HepG2 (cell line): ENCODE measurements around the gene SELPLG. TPM values are rescaled to one million over a fixed set of nuclear protein-coding genes. Genes with fewer than 3 reads are reported as not detected.

Source experiments
- ATAC-seq: fragments of 200-7000 bp; cut with Tn5 transposase; 3 replicates; pipeline ENCODE4 v1.9.1; 2020; ENCODE audit warnings: mild to moderate bottlenecking, moderate library complexity
- BruUV-seq: library from RNA; stranded (reverse); fragments of 400-500 nt; replicated peaks from 2 replicates; lab custom pipeline; 2021; lab: Mats Ljungman, UMichigan
- CTCF ChIA-PET: fragments of 300-600 bp; formaldehyde crosslinking; extraction: SDS; loops from one replicate; lab custom pipeline; 2021; ENCODE audit warnings: low total read pairs, inconsistent platforms, low intra/inter-chr PET ratio; lab: Yijun Ruan, JAX
- POLR2A ChIA-PET: fragments of 350-600 bp; sonication (Branson Sonifier 250); formaldehyde crosslinking; loops from one replicate; lab custom pipeline; 2020; ENCODE audit warnings: antibody characterized with exemption, inconsistent platforms; lab: Yijun Ruan, JAX
- DNase-seq: peaks from one replicate; pipeline ENCODE4 v3.0.0-alpha.2; 2015; ENCODE audit warnings: low spot score
- FAIRE-seq: peaks from 3 replicates; lab custom pipeline; 2011; peaks lifted over from hg19 to GRCh38; lab: Jason Lieb, UNC
- H2AFZ ChIP-seq: one replicate; pipeline ENCODE4 v1.6.1; 2011; ENCODE audit warnings: low read length, inconsistent platforms
- H3K27ac ChIP-seq: fragments of 300-600 bp; 3 replicates; pipeline ENCODE4 v1.8.0; 2011; ENCODE audit warnings: mixed run types, mild to moderate bottlenecking, mixed read lengths, low read length, inconsistent platforms; ENCODE audit not compliant: insufficient read depth; ENCODE audit errors: extremely low read length
- H3K27me3 ChIP-seq, 2 experiments: fragments of 200-600 bp in 1 of 2; 2 replicates in 1 of 2; 3 replicates in 1 of 2; pipeline versions ENCODE4 v1.6.0 to v1.8.0; 2011; ENCODE audit warnings: low read length in 2 of 2, mild to moderate bottlenecking in 2 of 2, moderate library complexity in 2 of 2, inconsistent platforms in 1 of 2; ENCODE audit not compliant: insufficient read depth in 2 of 2, control insufficient read depth in 1 of 2
- H3K36me3 ChIP-seq, 2 experiments: fragments of 200-600 bp in 1 of 2; replicated peaks in 1 of 2; 2 replicates in 1 of 2; 3 replicates in 1 of 2; pipeline versions ENCODE4 v1.5.1 to v1.8.0; 2011; ENCODE audit warnings: low read length in 2 of 2, inconsistent platforms in 1 of 2; ENCODE audit not compliant: insufficient read depth in 2 of 2, control insufficient read depth in 1 of 2
- H3K4me1 ChIP-seq: 2 replicates; pipeline ENCODE4 v1.5.1; 2012; ENCODE audit warnings: low read length, inconsistent platforms; ENCODE audit not compliant: insufficient read depth
- H3K4me2 ChIP-seq: 2 replicates; pipeline ENCODE4 v1.6.0; 2011; ENCODE audit warnings: low read depth, low read length, inconsistent platforms
- H3K4me3 ChIP-seq, 3 experiments: fragments of 200-600 bp in 1 of 3; sonication (generic), shearing (Covaris generic) in 1 of 3; replicated peaks in 1 of 3; 2 replicates each; pipeline ENCODE4 v1.5.1; 2011 to 2016; ENCODE audit warnings: low read length in 3 of 3, inconsistent platforms in 2 of 3, low read depth in 2 of 3, mild to moderate bottlenecking in 2 of 3, control low read depth in 1 of 3, mixed read lengths in 1 of 3; ENCODE audit not compliant: insufficient read depth in 1 of 3
- H3K79me2 ChIP-seq: one replicate; pipeline ENCODE4 v1.6.1; 2011; ENCODE audit warnings: low read length, inconsistent platforms; ENCODE audit not compliant: insufficient read depth
- H3K9ac ChIP-seq: 2 replicates; pipeline ENCODE4 v1.6.0; 2011; ENCODE audit warnings: mild to moderate bottlenecking, low read depth, low read length, inconsistent platforms; ENCODE audit not compliant: insufficient read depth
- H3K9me3 ChIP-seq: 2 replicates; pipeline ENCODE4 v1.5.1; 2012; ENCODE audit warnings: mild to moderate bottlenecking, low read length
- H4K20me1 ChIP-seq: 2 replicates; pipeline ENCODE4 v1.6.0; 2011; ENCODE audit warnings: inconsistent platforms, mild to moderate bottlenecking, low read length, moderate library complexity; ENCODE audit not compliant: insufficient read depth
- ARNT ChIP-seq: fragments of 450-650 bp; IDR thresholded peaks from 2 replicates; pipeline ENCODE4 v1.6.1; 2017
- HOXA3 ChIP-seq: sonication (generic); formaldehyde crosslinking; IDR thresholded peaks from 2 replicates; pipeline ENCODE4 v1.5.0; 2020; ENCODE audit warnings: missing genetic modification reagents
- NR1H2 ChIP-seq: sonication (generic); formaldehyde crosslinking; IDR thresholded peaks from 2 replicates; pipeline ENCODE4 v1.8.1; 2022; ENCODE audit warnings: low read depth, missing genetic modification reagents, borderline replicate concordance
- SMC3 ChIP-seq: IDR thresholded peaks from 2 replicates; pipeline ENCODE4 v1.6.1; 2011; ENCODE audit warnings: low read length, improper control_type of control experiment
- whole genome bisulfite sequencing: methylation state at CpG from one replicate; pipeline ENCODE4 v1.1.6; 2017; ENCODE audit warnings: low lambda C conversion rate; 5-methylcytosine and 5-hydroxymethylcytosine counted together
- in situ Hi-C: cut with HindIII; loops from 2 replicates; pipeline ENCODE4 v1.10.0; 2017; ENCODE audit warnings: low pct_unique_long_range_greater_than_20kb; ENCODE audit not compliant: extremely low pct_ligation_motif_present
- intact Hi-C: fragments of 100-400 bp; cut with micrococcal nuclease; formaldehyde crosslinking; loops from one replicate; pipeline ENCODE4 v1.10.0; 2022; ENCODE audit not compliant: unreplicated experiment
- polyA plus RNA-seq, 8 experiments: library from polyadenylated mRNA; depleted of rRNA in 3 of 8; stranded (reverse) in 7 of 8; unstranded in 1 of 8; fragments of >200 nt; fragmentation: Illumina TruSeq in 4 of 8; extraction: Trizol in 4 of 8; gene quantifications; 2 replicates each; pipeline versions ENCODE4 v1.2.1 to v1.2.3, GENCODE V29; 2011 to 2016; ENCODE audit warnings: low read depth in 4 of 8, missing spikeins in 1 of 8, mixed read lengths in 1 of 8; ENCODE audit not compliant: insufficient read depth in 1 of 8
- total RNA-seq, 5 experiments: library from RNA; depleted of rRNA; stranded (reverse); fragments of >200 nt; fragmentation: Illumina TruSeq; extraction: Trizol; gene quantifications; 2 replicates each; pipeline ENCODE4 v1.2.3, GENCODE V29; 2016; ENCODE audit warnings: low read depth in 1 of 5
- TF ChIP-seq, protein P1 (sequence below): IDR thresholded peaks from 2 replicates; pipeline ENCODE4 v1.6.1; 2012; ENCODE audit warnings: low read depth, low read length, improper control_type of control experiment
- TF ChIP-seq, protein P2 (sequence below): sonication (generic); formaldehyde crosslinking; IDR thresholded peaks from 2 replicates; pipeline ENCODE4 v1.5.0; 2020; ENCODE audit warnings: missing genetic modification reagents, mild to moderate bottlenecking, borderline replicate concordance

Gene SELPLG
- total and polyA plus RNA-seq, 2 of the 13 experiments (the other 11 are each of a cell fraction or from before 2014, with no cell fraction given) = 0.12 TPM; not detected in 1

DNA sequence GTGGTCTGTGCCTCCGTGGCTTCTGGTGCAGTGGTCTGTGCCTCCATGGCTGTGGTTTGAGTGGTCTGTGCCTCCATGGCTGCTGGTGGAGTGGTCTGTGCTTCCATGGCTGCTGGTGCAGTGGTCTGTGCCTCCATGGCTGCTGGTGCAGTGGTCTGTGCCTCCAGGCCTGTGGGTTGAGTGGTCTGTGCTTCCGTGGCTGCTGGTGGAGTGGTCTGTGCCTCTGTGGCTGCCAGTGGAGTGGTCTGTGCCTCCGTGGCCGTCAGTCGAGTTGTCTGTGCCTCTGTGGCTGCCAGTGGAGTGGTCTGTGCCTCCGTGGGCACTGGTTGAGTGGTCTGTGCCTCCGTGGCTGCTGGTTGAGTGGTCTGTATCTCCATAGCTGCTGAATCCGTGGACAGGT, 10.1 kb downstream of the SELPLG start:
- H3K9ac ChIP-seq = no peak overlapping the region
- ChIA-PET CTCF (no interaction called here), POLR2A (no interaction called here)
- no peak overlapping the region for H3K4me2 ChIP-seq
- ATAC-seq (no peak), DNase-seq (no peak), FAIRE-seq (no peak)
- in situ Hi-C loops (no loop called here), intact Hi-C loops (no loop called here)
- no peak overlapping the region for H3K27ac ChIP-seq
- 30% methylated on average over 2 of the region's 8 CpGs for WGBS
- no peaks in the 10 kb centered on the region for H3K79me2 ChIP-seq
- H3K27me3 ChIP-seq = peaks cover 0 to 5% of the 10 kb centered on the region in 2 experiments; a peak in 3 of 5 replicates
- H3K4me3 ChIP-seq = no peak overlapping the region
- H4K20me1 ChIP-seq = no peaks in the 10 kb centered on the region
- BruUV-seq = no TSS peak
- H3K4me1 ChIP-seq = peaks cover 22% of the 10 kb centered on the region
- H3K36me3 ChIP-seq = no peaks in the 10 kb centered on the region
- TF ChIP-seq, protein P1, sequence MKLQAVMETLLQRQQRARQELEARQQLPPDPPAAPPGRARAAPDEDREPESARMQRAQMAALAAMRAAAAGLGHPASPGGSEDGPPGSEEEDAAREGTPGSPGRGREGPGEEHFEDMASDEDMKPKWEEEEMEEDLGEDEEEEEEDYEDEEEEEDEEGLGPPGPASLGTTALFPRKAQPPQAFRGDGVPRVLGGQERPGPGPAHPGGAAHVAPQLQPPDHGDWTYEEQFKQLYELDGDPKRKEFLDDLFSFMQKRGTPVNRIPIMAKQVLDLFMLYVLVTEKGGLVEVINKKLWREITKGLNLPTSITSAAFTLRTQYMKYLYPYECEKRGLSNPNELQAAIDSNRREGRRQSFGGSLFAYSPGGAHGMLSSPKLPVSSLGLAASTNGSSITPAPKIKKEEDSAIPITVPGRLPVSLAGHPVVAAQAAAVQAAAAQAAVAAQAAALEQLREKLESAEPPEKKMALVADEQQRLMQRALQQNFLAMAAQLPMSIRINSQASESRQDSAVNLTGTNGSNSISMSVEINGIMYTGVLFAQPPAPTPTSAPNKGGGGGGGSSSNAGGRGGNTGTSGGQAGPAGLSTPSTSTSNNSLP = no peak
- TF ChIP-seq NR1H2 = no peak
- TF ChIP-seq, protein P2, sequence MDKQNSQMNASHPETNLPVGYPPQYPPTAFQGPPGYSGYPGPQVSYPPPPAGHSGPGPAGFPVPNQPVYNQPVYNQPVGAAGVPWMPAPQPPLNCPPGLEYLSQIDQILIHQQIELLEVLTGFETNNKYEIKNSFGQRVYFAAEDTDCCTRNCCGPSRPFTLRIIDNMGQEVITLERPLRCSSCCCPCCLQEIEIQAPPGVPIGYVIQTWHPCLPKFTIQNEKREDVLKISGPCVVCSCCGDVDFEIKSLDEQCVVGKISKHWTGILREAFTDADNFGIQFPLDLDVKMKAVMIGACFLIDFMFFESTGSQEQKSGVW (CRISPR knock-in tag) = no peak
- TF ChIP-seq HOXA3 = no peak
- TF ChIP-seq ARNT = no peak
- no peak for TF ChIP-seq SMC3
- no peaks in the 10 kb centered on the region for H3K9me3 ChIP-seq
- H2AFZ ChIP-seq = no peak overlapping the region
